ENCODE data around the gene ZNF804A.

ZNF804A gene

DNA sequence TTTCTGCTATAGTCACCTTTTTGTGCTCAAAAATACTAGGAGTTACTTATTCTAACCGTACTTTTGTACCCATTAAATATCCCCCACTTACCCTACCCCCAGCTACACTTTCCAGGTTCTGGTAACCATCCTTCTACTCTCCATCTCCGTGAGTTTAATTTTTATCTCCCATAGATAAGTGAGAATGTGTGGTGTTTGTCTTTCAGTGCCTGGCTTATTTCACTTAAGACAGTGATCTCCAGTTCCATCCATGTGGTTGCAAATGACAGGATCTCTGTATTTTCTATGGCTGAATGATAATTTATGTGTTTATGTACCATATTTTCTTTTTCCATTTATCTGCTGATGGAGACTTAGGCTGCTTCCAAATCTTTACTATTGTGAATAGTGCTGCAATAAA lies 323.3 kb downstream of the ZNF804A start:
- in situ Hi-C loops (cut with MboI; ENCODE audit: low sequenced_read_pairs), result no loop called here

DNA sequence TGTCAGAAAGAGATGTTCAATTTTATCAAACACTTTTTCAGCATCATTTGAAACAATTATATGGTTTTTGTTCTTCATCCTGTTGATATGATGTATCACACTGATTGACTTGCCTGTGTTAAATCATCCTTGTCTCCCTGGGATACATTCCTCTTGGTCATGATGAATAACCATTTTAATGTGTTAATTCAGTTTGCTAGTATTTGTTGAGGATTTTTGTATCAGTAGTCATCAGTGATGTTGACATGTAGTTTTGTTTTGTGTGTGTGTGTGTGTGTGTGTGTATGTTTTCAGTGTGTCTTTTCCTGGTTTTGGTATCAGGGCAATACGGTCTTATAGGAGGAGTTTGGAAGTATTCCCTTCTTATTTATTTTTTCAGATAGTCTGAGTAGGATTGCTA lies 325.4 kb downstream of the ZNF804A start:
- in situ Hi-C loops (cut with MboI; ENCODE audit: low sequenced_read_pairs), result no loop called here

DNA sequence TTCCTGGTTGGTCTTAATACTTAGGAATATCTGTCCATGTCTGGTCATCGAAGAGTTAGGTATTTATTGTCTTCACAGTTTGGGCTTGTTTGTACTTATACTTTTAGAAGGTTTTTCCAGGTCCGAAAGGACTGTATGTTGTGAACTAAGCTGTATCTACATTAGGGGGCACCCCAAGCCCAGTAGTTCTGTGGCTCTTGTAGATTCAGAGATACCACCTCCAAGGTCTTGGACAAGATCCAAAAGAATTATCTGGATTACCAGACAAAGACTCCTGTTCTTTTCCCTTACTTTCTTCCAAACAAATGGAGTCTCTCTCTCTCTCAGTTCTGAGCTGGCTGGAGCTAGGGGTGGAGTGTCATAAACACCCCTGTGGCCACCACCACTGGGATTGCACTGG lies 328.7 kb downstream of the ZNF804A start:
- in situ Hi-C loops (cut with MboI; ENCODE audit: low sequenced_read_pairs), result no loop called here

DNA sequence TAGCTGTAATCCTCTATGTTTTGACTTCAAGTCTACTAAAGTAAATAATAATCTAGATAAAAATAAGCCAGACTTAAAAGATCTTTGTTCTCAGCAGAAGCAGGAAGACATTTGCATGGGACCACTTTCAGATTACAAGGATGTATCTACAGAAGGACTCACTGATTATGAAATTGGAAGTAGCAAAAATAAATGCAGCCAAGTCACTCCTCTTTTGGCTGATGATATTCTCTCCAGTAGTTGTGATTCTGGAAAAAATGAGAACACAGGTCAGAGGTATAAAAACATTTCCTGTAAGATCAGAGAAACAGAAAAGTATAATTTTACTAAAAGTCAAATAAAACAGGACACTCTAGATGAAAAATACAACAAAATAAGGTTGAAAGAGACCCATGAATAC lies 338.4 kb downstream of the ZNF804A start:
- in situ Hi-C loops (cut with MboI; ENCODE audit: low sequenced_read_pairs), result no loop called here

DNA sequence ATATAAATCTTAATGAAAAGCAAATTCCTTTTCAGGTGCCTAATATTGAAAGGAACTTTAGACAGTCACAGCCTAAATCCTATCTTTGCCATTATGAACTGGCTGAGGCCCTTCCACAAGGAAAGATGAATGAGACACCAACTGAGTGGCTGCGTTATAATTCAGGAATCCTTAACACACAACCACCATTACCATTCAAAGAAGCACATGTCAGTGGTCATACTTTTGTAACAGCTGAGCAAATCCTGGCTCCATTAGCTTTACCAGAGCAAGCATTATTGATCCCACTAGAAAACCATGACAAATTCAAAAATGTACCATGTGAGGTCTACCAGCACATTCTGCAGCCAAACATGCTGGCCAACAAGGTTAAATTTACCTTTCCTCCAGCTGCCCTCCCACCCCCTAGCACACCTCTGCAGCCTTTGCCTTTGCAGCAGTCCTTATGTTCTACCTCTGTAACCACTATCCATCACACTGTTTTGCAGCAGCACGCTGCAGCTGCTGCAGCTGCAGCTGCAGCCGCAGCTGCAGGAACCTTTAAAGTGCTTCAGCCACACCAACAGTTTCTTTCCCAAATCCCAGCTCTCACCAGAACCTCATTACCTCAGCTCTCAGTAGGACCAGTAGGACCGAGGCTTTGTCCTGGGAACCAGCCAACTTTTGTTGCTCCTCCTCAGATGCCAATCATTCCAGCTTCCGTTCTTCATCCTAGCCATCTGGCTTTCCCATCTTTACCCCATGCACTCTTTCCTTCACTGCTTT lies 340.1 kb downstream of the ZNF804A start:
- in situ Hi-C loops (cut with MboI; ENCODE audit: low sequenced_read_pairs), result no loop called here

DNA sequence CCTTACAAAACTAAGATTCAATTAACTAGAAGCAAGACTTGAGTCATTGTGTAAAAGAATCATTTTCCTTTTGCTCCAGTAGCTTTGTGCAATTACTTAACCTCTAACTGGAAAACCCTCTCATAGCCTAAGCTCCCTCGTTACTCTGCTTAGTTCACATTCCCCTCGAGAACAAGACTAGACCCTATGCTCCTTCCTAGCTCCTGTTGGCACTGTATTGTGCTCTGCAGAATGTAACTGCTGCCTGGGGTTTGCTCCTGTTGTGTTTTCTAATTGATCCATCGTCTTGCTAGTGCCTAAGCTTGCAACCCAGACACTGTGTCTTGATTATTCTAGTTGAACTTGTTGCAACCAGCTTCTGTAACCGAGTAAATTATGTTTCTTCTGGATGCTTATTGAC lies 347.0 kb downstream of the ZNF804A start:
- in situ Hi-C loops (cut with MboI; ENCODE audit: low sequenced_read_pairs), result no loop called here

DNA sequence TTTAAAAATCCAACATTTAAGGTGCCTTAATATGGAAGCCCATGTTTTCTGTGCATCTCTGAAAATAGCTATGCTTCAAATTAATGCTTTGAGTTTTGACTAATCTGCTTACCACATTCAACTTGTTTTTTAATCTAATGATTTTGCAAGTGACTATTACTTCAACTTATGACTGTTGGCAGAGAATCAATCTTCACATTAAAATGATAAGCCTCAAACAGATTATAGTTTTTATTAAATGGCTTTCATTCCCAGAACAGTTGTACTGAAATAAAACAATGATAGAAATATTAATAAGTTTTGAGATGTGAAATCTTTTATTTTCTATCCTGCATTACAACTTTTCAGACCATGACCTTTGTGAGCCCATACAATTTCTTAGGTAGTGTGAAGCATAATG lies 347.5 kb downstream of the ZNF804A start:
- in situ Hi-C loops (cut with MboI; ENCODE audit: low sequenced_read_pairs), result no loop called here

DNA sequence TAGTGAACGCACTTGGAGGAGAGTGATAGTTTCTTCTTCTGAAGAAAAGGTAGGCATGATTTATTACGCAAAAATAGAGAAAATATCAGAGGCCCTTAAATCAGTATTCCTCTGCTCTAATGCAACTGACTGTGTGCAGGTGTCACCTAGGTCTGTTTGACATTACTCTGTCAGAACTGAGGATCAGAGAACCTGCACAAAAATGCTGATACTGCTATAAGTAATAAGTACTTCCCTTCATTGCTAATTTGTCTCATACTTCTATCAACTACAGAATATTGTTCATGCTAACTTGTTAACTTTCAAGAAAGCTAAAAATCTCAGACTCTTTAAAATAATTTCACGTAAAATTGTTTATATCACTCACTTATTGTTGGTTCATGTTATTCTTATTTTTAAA lies 358.5 kb downstream of the ZNF804A start:
- in situ Hi-C loops (cut with MboI; ENCODE audit: low sequenced_read_pairs), result no loop called here

DNA sequence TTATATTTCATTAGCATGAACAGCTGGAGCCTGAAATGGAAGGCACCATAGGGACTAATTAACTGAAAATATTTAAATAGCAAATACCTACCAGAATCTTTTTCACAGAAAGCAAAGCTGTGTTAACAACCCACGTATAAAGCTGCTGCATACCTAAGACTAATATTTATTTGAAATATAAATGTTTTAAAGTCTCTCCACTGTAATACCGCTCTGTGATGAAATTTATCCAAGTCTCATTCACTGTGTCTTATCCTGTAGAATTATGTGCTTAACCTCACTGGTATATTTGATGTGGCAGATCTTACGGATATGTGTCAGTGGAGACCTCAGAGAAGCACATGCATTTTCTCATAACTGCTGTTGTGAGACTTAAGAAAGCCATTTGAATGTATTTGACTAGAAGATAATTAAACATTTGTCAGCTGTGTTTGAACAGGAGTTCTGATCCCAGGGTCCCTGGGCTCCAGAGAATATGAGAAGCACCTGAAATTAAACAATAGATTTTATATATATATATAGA lies 373.3 kb downstream of the ZNF804A start:
- in situ Hi-C loops (cut with MboI; ENCODE audit: low sequenced_read_pairs), result no loop called here
